PC-9 (cell line): ENCODE results near the gene DERL2. TPM values are rescaled to one million over a fixed set of nuclear protein-coding genes. Genes with fewer than 3 reads are reported as not detected.
A peak's percentile ranks its signal among the peaks of the same experiment; 100 is the strongest.

ENCODE experiments used
- BruUV-seq: library from RNA; stranded (reverse); fragments of 400-500 nt; replicated peaks from 2 replicates; lab custom pipeline; 2021; lab: Mats Ljungman, UMichigan
- CTCF ChIA-PET: fragments of 300-600 bp; sonication (Branson Sonifier 250); formaldehyde crosslinking; loops from one replicate; lab custom pipeline; 2022; ENCODE audit warnings: antibody characterized with exemption; lab: Charles Lee
- POLR2A ChIA-PET: fragments of 300-600 bp; sonication (Branson Sonifier 250); formaldehyde crosslinking; loops from one replicate; lab custom pipeline; 2022; ENCODE audit warnings: antibody characterized with exemption; ENCODE audit not compliant: unreplicated experiment; lab: Charles Lee
- DNase-seq, 2 experiments: peaks; one replicate each; pipeline versions ENCODE4 v3.0.0 to v3.0.0-alpha.2; 2015 to 2022; ENCODE audit warnings: mixed read lengths in 1 of 2
- H2AFZ ChIP-seq: fragments of 200-600 bp; sonication (generic); 2 replicates; pipeline ENCODE4 v1.8.1; 2017; ENCODE audit warnings: antibody characterized with exemption
- H3F3A ChIP-seq: fragments of 200-600 bp; sonication (generic); 2 replicates; pipeline ENCODE4 v1.8.1; 2017; ENCODE audit warnings: antibody characterized with exemption, mild to moderate bottlenecking, low read depth; ENCODE audit not compliant: insufficient read depth
- H3K27ac ChIP-seq: fragments of 200-600 bp; sonication (generic); 2 replicates; pipeline ENCODE4 v1.6.1; 2016; ENCODE audit warnings: mixed run types
- H3K27me3 ChIP-seq: fragments of 200-600 bp; sonication (generic); 2 replicates; pipeline ENCODE4 v1.6.1; 2016; ENCODE audit warnings: low read depth, mixed run types; ENCODE audit not compliant: insufficient read depth
- H3K36me3 ChIP-seq: fragments of 200-600 bp; sonication (generic); 2 replicates; pipeline ENCODE4 v1.6.1; 2016; ENCODE audit warnings: low read depth, mixed run types
- H3K4me1 ChIP-seq: fragments of 200-600 bp; sonication (generic); replicated peaks from 2 replicates; pipeline ENCODE4 v1.6.1; 2016; ENCODE audit warnings: mixed run types; ENCODE audit not compliant: insufficient read depth
- H3K4me2 ChIP-seq: fragments of 200-600 bp; sonication (generic); 2 replicates; pipeline ENCODE4 v1.6.1; 2017; ENCODE audit warnings: mixed run types
- H3K4me3 ChIP-seq: fragments of 200-600 bp; sonication (generic); 2 replicates; pipeline ENCODE4 v1.6.1; 2016; ENCODE audit warnings: mixed run types
- H3K79me2 ChIP-seq: fragments of 200-600 bp; sonication (generic); 2 replicates; pipeline ENCODE4 v1.6.1; 2017; ENCODE audit warnings: low read depth, mixed run types
- H3K9me2 ChIP-seq: fragments of 200-600 bp; sonication (generic); 2 replicates; pipeline ENCODE4 v1.8.1; 2017; ENCODE audit warnings: mild to moderate bottlenecking; ENCODE audit not compliant: insufficient read depth
- H3K9me3 ChIP-seq: fragments of 200-600 bp; sonication (generic); 2 replicates; pipeline ENCODE4 v1.8.1; 2016; ENCODE audit warnings: low read depth; ENCODE audit not compliant: insufficient read depth
- H4K20me1 ChIP-seq: fragments of 200-600 bp; sonication (generic); 2 replicates; pipeline ENCODE4 v1.8.1; 2017; ENCODE audit not compliant: insufficient read depth
- EZH2 ChIP-seq: fragments of 200-600 bp; sonication (generic); IDR thresholded peaks from 2 replicates; pipeline ENCODE4 v1.8.0; 2017; ENCODE audit warnings: antibody characterized with exemption, low read depth
- intact Hi-C: fragments of 100-400 bp; cut with micrococcal nuclease; formaldehyde crosslinking; loops from one replicate; pipeline ENCODE4 v1.10.0; 2022; ENCODE audit not compliant: unreplicated experiment
- total RNA-seq: library from RNA; stranded (reverse); gene quantifications from 2 replicates; pipeline ENCODE4 v1.2.3, GENCODE V29; 2021
- TF ChIP-seq, protein P1 (sequence below): fragments of 200-600 bp; sonication (generic); conservative IDR thresholded peaks from 2 replicates; pipeline ENCODE4 v1.6.1; 2017; ENCODE audit warnings: mixed run types, antibody characterized with exemption, mild to moderate bottlenecking, moderate library complexity

Gene DERL2
- total RNA-seq, 1 experiment from 2014 or later: 71.1 TPM

DNA sequence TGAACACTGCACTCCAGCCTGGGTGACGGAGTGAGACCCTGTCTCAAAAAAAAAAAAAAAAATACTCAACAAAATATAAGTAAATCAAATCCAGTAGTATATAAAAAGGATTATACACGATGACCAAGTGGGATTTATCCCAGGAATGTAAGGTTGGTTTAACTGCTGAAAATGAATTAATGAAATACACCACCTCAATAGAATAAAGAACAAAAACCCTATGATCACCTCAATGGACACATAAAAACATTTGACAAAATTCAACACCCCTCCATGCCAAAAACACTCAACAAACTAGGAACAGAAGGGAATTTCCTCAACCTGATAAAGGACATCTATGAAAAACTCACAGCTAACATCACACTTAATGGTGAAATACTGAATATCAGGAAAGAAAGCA, 7.0 kb upstream of the DERL2 start:
- POLR2A ChIA-PET: no interaction called here
- intact Hi-C loops: no loop called here
- Histone ChIP-seq H3K27ac (no peak overlapping the region), H3K4me3 (no peak overlapping the region), H3K9me3 (peaks cover 9% of the 10 kb centered on the region), H2AFZ (no peak overlapping the region), H3F3A (peaks cover 19% of the 10 kb centered on the region; the same call in 1 of the 2 replicates), H3K9me2 (no peaks in the 10 kb centered on the region), H3K79me2 (peaks cover 12% of the 10 kb centered on the region), H3K4me1 (no peaks in the 10 kb centered on the region; the same call in 1 of the 2 replicates), H3K27me3 (no peaks in the 10 kb centered on the region), H3K36me3 (peaks cover 22% of the 10 kb centered on the region), H3K4me2 (no peak overlapping the region), H4K20me1 (no peaks in the 10 kb centered on the region)
- CTCF ChIA-PET: no interaction called here
- DNase-seq: no peak
- no peak for TF ChIP-seq EZH2
- TF ChIP-seq, protein P1, sequence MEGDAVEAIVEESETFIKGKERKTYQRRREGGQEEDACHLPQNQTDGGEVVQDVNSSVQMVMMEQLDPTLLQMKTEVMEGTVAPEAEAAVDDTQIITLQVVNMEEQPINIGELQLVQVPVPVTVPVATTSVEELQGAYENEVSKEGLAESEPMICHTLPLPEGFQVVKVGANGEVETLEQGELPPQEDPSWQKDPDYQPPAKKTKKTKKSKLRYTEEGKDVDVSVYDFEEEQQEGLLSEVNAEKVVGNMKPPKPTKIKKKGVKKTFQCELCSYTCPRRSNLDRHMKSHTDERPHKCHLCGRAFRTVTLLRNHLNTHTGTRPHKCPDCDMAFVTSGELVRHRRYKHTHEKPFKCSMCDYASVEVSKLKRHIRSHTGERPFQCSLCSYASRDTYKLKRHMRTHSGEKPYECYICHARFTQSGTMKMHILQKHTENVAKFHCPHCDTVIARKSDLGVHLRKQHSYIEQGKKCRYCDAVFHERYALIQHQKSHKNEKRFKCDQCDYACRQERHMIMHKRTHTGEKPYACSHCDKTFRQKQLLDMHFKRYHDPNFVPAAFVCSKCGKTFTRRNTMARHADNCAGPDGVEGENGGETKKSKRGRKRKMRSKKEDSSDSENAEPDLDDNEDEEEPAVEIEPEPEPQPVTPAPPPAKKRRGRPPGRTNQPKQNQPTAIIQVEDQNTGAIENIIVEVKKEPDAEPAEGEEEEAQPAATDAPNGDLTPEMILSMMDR: no peak
- BruUV-seq: no TSS peak

DNA sequence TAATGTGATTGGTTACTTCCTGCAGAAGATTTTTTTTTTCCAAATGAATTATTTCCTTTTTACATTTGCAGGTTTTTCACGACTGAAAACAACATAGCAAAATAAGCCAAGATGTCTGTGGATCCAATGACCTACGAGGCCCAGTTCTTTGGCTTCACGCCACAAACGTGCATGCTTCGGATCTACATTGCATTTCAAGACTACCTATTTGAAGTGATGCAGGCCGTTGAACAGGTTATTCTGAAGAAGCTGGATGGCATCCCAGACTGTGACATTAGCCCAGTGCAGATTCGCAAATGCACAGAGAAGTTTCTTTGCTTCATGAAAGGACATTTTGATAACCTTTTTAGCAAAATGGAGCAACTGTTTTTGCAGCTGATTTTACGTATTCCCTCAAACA, 2.8 kb upstream of the DERL2 start:
- BruUV-seq: no TSS peak
- CTCF ChIA-PET: no interaction called here

DNA sequence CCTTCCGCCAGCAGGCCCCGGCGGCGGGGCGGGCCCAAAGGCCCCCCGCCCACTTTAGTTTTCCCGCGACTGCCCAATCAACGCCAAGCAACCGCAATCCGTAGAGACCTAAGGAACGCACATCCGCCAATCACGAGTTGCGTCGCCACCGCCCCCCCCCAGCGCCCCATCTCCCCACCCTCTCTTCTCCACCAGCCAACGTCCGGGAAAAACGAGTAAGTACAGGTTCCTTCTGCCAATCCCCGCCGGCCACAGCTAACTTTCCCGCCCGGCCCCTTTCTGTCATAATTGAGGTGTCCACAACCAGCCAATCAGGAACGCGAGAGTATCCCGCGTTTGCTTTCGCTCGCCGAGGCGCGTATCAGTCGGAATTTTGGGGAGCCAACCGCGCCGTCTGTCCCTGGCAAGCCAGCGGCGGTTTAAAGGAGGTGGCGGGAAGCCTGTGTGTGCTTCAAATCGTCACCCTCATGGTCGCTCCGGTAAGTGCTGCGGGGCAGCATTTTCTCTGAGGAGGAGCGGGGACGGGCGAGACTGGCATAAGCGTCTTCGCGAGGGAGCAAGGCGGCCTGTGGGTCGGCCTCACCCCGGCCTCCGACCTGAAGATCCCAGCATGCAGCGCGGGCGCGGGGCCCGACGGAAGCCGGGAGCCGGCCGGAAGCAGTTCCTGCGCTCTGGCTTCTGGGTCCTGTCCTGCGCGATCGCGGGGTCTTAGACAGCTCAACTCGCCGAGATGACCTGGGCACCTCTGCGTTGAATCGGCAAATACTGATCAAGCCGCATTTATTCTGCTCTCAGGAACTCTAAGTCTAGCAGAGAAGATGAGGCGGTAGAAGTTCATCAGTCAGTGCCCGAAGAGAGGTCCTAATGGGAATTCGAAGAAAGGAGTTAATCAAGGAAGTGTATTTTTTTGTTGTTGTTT, 487 bp upstream of the DERL2 start, which contains the start of gene MIS12:
Gene MIS12, plus strand, starts transcription at position 361 of the 919 bp plus-strand sequence. CDS start 2,297 bp downstream, outside the sequence.
- Histone ChIP-seq H3K36me3 (peaks cover 39% of the 10 kb centered on the region), H3K4me3 (peak within 1 kb of the TSS; percentile 92), H3K4me2 (peak within 1 kb of the TSS; percentile 91), H3K79me2 (peaks cover 56% of the 10 kb centered on the region), H4K20me1 (peaks cover 4% of the 10 kb centered on the region; the same call in 1 of the 2 replicates), H3K4me1 (peaks cover 16% of the 10 kb centered on the region; the same call in 1 of the 2 replicates), H3K27me3 (no peaks in the 10 kb centered on the region), H3K27ac (peak within 1 kb of the TSS; percentile 91), H3K9me3 (no peaks in the 10 kb centered on the region; the same call in 1 of the 2 replicates), H3K9me2 (no peaks in the 10 kb centered on the region), H2AFZ (peak within 1 kb of the TSS; percentile 91), H3F3A (peaks cover 29% of the 10 kb centered on the region; the same call in 1 of the 2 replicates)
- peak; percentile 97 to 98 for DNase-seq
- no peak for TF ChIP-seq EZH2
- TF ChIP-seq, protein P1: no peak
- CTCF ChIA-PET: interaction anchor here (0.5 to 0.6 kb wide), 4 partner anchors 10 to 88 kb away, joined by 3 to 5 read pairs (median 4); no protein-coding TSS in a partner anchor
- BruUV-seq: no TSS peak
- POLR2A ChIA-PET: interaction anchor here (0.6 to 0.8 kb wide), 7 partner anchors 16 to 1691 kb away, joined by 3 to 28 read pairs (median 5); partner anchors contain the start of gene NUP88
- intact Hi-C loops: loop anchor here (1.0 to 5.0 kb wide), 2 partner anchors 17 to 204 kb away; partner anchors contain the start of gene RABEP1

More for the DNA sequence above, 2.8 kb upstream of the DERL2 start:
- TF ChIP-seq, protein P1: no peak
- Histone ChIP-seq H3F3A (peaks cover 32% of the 10 kb centered on the region; the same call in 1 of the 2 replicates), H3K27me3 (no peaks in the 10 kb centered on the region), H3K4me2 (no peak overlapping the region), H3K4me3 (no peak overlapping the region), H3K9me2 (no peaks in the 10 kb centered on the region), H3K36me3 (peaks cover 28% of the 10 kb centered on the region), H3K4me1 (peaks cover 16% of the 10 kb centered on the region; the same call in 1 of the 2 replicates), H3K9me3 (peaks cover 8% of the 10 kb centered on the region), H2AFZ (no peak overlapping the region), H3K79me2 (peaks cover 46% of the 10 kb centered on the region), H4K20me1 (peaks cover under 1% of the 10 kb centered on the region; the same call in 1 of the 2 replicates), H3K27ac (no peak overlapping the region)
- intact Hi-C loops: loop anchor here (5.0 kb wide), 1 partner anchor 206 kb away; the partner anchor contains the start of gene RABEP1
- DNase-seq: no peak
- POLR2A ChIA-PET: no interaction called here
